Measurements from ENCODE around the gene EZR. TPM values are rescaled to one million over a fixed set of nuclear protein-coding genes. Genes with fewer than 3 reads are reported as not detected.

EZR gene
- total RNA-seq, 1 experiment from 2014 or later, result 263 TPM

DNA sequence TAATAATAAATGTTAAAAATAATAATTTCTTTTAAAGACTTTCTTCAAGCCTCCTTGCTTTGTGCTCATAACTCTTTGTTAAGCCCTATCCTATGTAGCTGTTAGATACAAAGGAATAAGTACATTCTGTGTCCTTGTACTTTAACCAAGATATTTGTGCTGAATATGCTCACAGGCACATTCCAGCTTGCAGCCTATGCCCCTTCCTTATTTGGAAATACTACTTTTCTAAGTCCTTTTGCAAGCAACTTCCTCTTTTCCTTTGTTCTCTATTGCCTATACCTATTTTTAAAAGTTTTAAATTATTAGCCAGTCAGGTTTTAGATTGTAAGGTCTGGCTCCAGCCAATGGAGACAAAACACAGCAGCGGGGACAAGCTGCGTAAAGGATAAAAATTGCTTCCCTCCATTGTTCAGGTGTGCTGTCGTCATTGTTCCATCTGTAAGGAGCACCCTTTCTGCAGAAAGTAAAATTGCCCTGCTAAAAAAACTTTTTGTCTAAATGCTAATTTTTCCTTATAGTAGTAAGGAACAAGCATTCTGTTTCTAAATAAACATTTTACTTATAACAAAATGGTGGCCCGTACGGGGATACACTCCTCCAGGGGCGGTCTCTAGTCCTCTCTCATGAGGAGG is 89.1 kb downstream of the EZR start:
- TF ChIP-seq, protein P1, sequence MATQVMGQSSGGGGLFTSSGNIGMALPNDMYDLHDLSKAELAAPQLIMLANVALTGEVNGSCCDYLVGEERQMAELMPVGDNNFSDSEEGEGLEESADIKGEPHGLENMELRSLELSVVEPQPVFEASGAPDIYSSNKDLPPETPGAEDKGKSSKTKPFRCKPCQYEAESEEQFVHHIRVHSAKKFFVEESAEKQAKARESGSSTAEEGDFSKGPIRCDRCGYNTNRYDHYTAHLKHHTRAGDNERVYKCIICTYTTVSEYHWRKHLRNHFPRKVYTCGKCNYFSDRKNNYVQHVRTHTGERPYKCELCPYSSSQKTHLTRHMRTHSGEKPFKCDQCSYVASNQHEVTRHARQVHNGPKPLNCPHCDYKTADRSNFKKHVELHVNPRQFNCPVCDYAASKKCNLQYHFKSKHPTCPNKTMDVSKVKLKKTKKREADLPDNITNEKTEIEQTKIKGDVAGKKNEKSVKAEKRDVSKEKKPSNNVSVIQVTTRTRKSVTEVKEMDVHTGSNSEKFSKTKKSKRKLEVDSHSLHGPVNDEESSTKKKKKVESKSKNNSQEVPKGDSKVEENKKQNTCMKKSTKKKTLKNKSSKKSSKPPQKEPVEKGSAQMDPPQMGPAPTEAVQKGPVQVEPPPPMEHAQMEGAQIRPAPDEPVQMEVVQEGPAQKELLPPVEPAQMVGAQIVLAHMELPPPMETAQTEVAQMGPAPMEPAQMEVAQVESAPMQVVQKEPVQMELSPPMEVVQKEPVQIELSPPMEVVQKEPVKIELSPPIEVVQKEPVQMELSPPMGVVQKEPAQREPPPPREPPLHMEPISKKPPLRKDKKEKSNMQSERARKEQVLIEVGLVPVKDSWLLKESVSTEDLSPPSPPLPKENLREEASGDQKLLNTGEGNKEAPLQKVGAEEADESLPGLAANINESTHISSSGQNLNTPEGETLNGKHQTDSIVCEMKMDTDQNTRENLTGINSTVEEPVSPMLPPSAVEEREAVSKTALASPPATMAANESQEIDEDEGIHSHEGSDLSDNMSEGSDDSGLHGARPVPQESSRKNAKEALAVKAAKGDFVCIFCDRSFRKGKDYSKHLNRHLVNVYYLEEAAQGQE (IDR thresholded peaks at IDR 0.05; ENCODE audit: insufficient read depth in 1 of 2, low read depth in 2 of 2, low read length in 1 of 2), result no peak
- TF ChIP-seq SIN3A (IDR thresholded peaks at IDR 0.05; ENCODE audit: borderline replicate concordance, insufficient read depth, low read depth, low read length) (no peak), POLR2AphosphoS5 (IDR thresholded peaks at IDR 0.05; ENCODE audit: low read depth, low read length) (no peak), TCF7L2 (IDR thresholded peaks at IDR 0.05; ENCODE audit: low read depth, low read length) (no peak)
- TF ChIP-seq, protein P2, sequence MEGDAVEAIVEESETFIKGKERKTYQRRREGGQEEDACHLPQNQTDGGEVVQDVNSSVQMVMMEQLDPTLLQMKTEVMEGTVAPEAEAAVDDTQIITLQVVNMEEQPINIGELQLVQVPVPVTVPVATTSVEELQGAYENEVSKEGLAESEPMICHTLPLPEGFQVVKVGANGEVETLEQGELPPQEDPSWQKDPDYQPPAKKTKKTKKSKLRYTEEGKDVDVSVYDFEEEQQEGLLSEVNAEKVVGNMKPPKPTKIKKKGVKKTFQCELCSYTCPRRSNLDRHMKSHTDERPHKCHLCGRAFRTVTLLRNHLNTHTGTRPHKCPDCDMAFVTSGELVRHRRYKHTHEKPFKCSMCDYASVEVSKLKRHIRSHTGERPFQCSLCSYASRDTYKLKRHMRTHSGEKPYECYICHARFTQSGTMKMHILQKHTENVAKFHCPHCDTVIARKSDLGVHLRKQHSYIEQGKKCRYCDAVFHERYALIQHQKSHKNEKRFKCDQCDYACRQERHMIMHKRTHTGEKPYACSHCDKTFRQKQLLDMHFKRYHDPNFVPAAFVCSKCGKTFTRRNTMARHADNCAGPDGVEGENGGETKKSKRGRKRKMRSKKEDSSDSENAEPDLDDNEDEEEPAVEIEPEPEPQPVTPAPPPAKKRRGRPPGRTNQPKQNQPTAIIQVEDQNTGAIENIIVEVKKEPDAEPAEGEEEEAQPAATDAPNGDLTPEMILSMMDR (IDR thresholded peaks at IDR 0.05), result no peak
- Histone ChIP-seq H3K36me3 (ENCODE audit: control insufficient read depth, insufficient read depth, low read length) (no peaks in the 10 kb centered on the region), H3K4me3 (ENCODE audit: low read depth in 2 of 2, low read length in 2 of 2) (no peak overlapping the region), H3K27ac (ENCODE audit: low read length) (no peak overlapping the region), H3K9me3 (ENCODE audit: control insufficient read depth, insufficient read depth, low read depth, low read length) (0 out of 2 replicates have a peak, but pooled peaks cover 4% of the 10 kb centered on the region), H3K27me3 (ENCODE audit: control insufficient read depth, insufficient read depth, low read length) (no peaks in the 10 kb centered on the region), H3K4me1 (ENCODE audit: control insufficient read depth, insufficient read depth, low read length) (no peaks in the 10 kb centered on the region)
- DNase-seq (ENCODE audit: low read depth, low spot score) (no peak), ATAC-seq (no peak)
- intact Hi-C loops (cut with micrococcal nuclease; ENCODE audit: unreplicated experiment) (no loop called here), in situ Hi-C loops (cut with HindIII; ENCODE audit: low pct_unique_long_range_greater_than_20kb, low sequenced_read_pairs) (no loop called here)
- BruUV-seq (replicated peaks), result no TSS peak
- ChIA-PET POLR2A (no interaction called here), CTCF (interaction anchor here (0.7 kb wide), 1 partner anchor 13 kb away, joined by 4 read pairs; no protein-coding TSS in a partner anchor)

DNA sequence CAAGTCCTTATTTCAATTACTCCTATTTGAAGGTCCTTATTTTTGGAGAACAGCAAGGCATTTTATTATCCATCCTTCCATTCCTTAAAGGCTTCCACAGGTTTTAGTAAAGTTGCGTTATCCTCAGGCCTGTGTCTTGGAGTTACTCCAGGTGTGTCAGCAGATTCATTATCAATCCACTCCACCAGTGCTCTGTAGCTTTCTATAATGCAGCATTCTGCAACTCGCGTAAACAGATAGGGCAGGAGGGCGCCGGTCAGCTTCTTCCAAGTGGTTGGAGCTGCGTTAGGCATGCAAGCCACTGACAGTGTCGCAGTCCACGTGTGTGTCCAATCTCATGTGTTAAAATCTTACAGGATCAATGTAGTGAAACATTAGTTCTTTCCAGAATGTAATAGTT is 93.5 kb downstream of the EZR start:
- Histone ChIP-seq H3K4me3 (ENCODE audit: low read depth in 2 of 2, low read length in 2 of 2) (no peak overlapping the region), H3K9me3 (ENCODE audit: control insufficient read depth, insufficient read depth, low read depth, low read length) (no peaks in the 10 kb centered on the region), H3K4me1 (ENCODE audit: control insufficient read depth, insufficient read depth, low read length) (no peaks in the 10 kb centered on the region), H3K36me3 (ENCODE audit: control insufficient read depth, insufficient read depth, low read length) (no peaks in the 10 kb centered on the region), H3K27ac (ENCODE audit: low read length) (no peak overlapping the region), H3K27me3 (ENCODE audit: control insufficient read depth, insufficient read depth, low read length) (no peaks in the 10 kb centered on the region)
- DNase-seq (ENCODE audit: low read depth, low spot score), result no peak
- ATAC-seq, result no peak
- in situ Hi-C loops (cut with HindIII; ENCODE audit: low pct_unique_long_range_greater_than_20kb, low sequenced_read_pairs), result no loop called here
- ChIA-PET POLR2A (no interaction called here), CTCF (no interaction called here)
- intact Hi-C loops (cut with micrococcal nuclease; ENCODE audit: unreplicated experiment), result no loop called here
- no peak for TF ChIP-seq SIN3A (IDR thresholded peaks at IDR 0.05; ENCODE audit: borderline replicate concordance, insufficient read depth, low read depth, low read length)
- TF ChIP-seq, protein P1 (IDR thresholded peaks at IDR 0.05; ENCODE audit: insufficient read depth in 1 of 2, low read depth in 2 of 2, low read length in 1 of 2), result no peak
- no peak for TF ChIP-seq POLR2AphosphoS5 (IDR thresholded peaks at IDR 0.05; ENCODE audit: low read depth, low read length)
- no TSS peak for BruUV-seq (replicated peaks)
